ENCODE measurements around the gene EIF4B. TPM values are rescaled to one million over a fixed set of nuclear protein-coding genes. Genes with fewer than 3 reads are reported as not detected.

Gene EIF4B
- total RNA-seq, 1 experiment from 2014 or later = 834 TPM

- in situ Hi-C loops (cut with HindIII; ENCODE audit: low pct_unique_long_range_greater_than_20kb, low sequenced_read_pairs) = no loop called here
- no peak for DNase-seq (ENCODE audit: low read depth)
Measured at GRCh38 chr12:53074999-53075370, 68.7 kb downstream of the EIF4B start.

GRCh38 chr12:53076461-53076860 is 70.2 kb downstream of the EIF4B start:
- no peak for DNase-seq (ENCODE audit: low read depth)
- in situ Hi-C loops (cut with HindIII; ENCODE audit: low pct_unique_long_range_greater_than_20kb, low sequenced_read_pairs) = no loop called here

- in situ Hi-C loops (cut with HindIII; ENCODE audit: low pct_unique_long_range_greater_than_20kb, low sequenced_read_pairs) = no loop called here
- DNase-seq (ENCODE audit: low read depth) = no peak
Measured at GRCh38 chr12:53077030-53077429, 70.8 kb downstream of the EIF4B start.

- in situ Hi-C loops (cut with HindIII; ENCODE audit: low pct_unique_long_range_greater_than_20kb, low sequenced_read_pairs) = no loop called here
- no peak for DNase-seq (ENCODE audit: low read depth)
Measured at GRCh38 chr12:53078425-53079225, 72.4 kb downstream of the EIF4B start.

- in situ Hi-C loops (cut with HindIII; ENCODE audit: low pct_unique_long_range_greater_than_20kb, low sequenced_read_pairs) = no loop called here
Measured at GRCh38 chr12:53079226-53080117, 73.2 kb downstream of the EIF4B start, which contains the start of gene SPRYD3. TSS of gene SPRYD3 (minus strand) at chr12:53079390. CDS start at chr12:53079333, 57 bp downstream.

GRCh38 chr12:53082637-53083175 is 76.5 kb downstream of the EIF4B start:
- in situ Hi-C loops (cut with HindIII; ENCODE audit: low pct_unique_long_range_greater_than_20kb, low sequenced_read_pairs) = no loop called here
- no peak for DNase-seq (ENCODE audit: low read depth)

More at GRCh38 chr12:53079226-53080117, 73.2 kb downstream of the EIF4B start, which contains the start of gene SPRYD3:
- DNase-seq (ENCODE audit: low read depth) = peak; percentile 100

- in situ Hi-C loops (cut with HindIII; ENCODE audit: low pct_unique_long_range_greater_than_20kb, low sequenced_read_pairs) = no loop called here
- DNase-seq (ENCODE audit: low read depth) = no peak
Measured at GRCh38 chr12:53086361-53086760, 80.1 kb downstream of the EIF4B start.

- no peak for DNase-seq (ENCODE audit: low read depth)
- in situ Hi-C loops (cut with HindIII; ENCODE audit: low pct_unique_long_range_greater_than_20kb, low sequenced_read_pairs) = no loop called here
Measured at GRCh38 chr12:53090105-53090504, 83.8 kb downstream of the EIF4B start.

GRCh38 chr12:53090554-53090953 is 84.3 kb downstream of the EIF4B start:
- no peak for DNase-seq (ENCODE audit: low read depth)
- in situ Hi-C loops (cut with HindIII; ENCODE audit: low pct_unique_long_range_greater_than_20kb, low sequenced_read_pairs) = no loop called here

GRCh38 chr12:53091756-53092155 is 85.5 kb downstream of the EIF4B start:
- in situ Hi-C loops (cut with HindIII; ENCODE audit: low pct_unique_long_range_greater_than_20kb, low sequenced_read_pairs) = no loop called here
- DNase-seq (ENCODE audit: low read depth) = no peak

Other genes with a start within 250 kb of the EIF4B start
- not detected in 2 replicates for gene KRT76, start 229.1 kb upstream of the EIF4B start, total RNA-seq (2014; rRNA removed; shearing (Covaris generic); ENCODE audit: low replicate concordance)
- gene KRT3, start 210.3 kb upstream of the EIF4B start, total RNA-seq (2014; rRNA removed; shearing (Covaris generic); ENCODE audit: low replicate concordance) = not detected in 2 replicates
- 2.0 and 2.5 TPM in 2 replicates for gene KRT4, start 192.3 kb upstream of the EIF4B start, total RNA-seq (2014; rRNA removed; shearing (Covaris generic); ENCODE audit: low replicate concordance)
- not detected in 2 replicates for gene KRT79, start 172.1 kb upstream of the EIF4B start, total RNA-seq (2014; rRNA removed; shearing (Covaris generic); ENCODE audit: low replicate concordance)
- gene KRT78, start 157.5 kb upstream of the EIF4B start, total RNA-seq (2014; rRNA removed; shearing (Covaris generic); ENCODE audit: low replicate concordance) = not detected in 2 replicates
- gene KRT8, start 101.4 kb upstream of the EIF4B start, total RNA-seq (2014; rRNA removed; shearing (Covaris generic); ENCODE audit: low replicate concordance) = 1,565 and 1,569 TPM in 2 replicates
- 205 and 247 TPM in 2 replicates for gene KRT18, start 57.3 kb upstream of the EIF4B start, total RNA-seq (2014; rRNA removed; shearing (Covaris generic); ENCODE audit: low replicate concordance)
- 5.1 and 5.6 TPM in 2 replicates for gene TNS2, start 43.6 kb downstream of the EIF4B start, total RNA-seq (2014; rRNA removed; shearing (Covaris generic); ENCODE audit: low replicate concordance)
- gene SPRYD3, start 72.9 kb downstream of the EIF4B start, total RNA-seq (2014; rRNA removed; shearing (Covaris generic); ENCODE audit: low replicate concordance) = 35.2 and 48.2 TPM in 2 replicates
- gene IGFBP6, start 91.2 kb downstream of the EIF4B start, total RNA-seq (2014; rRNA removed; shearing (Covaris generic); ENCODE audit: low replicate concordance) = 265 TPM in 2 replicates
- not detected in 2 replicates for gene SOAT2, start 97.0 kb downstream of the EIF4B start, total RNA-seq (2014; rRNA removed; shearing (Covaris generic); ENCODE audit: low replicate concordance)
- 6.2 and 6.8 TPM in 2 replicates for gene ZNF740, start 174.3 kb downstream of the EIF4B start, total RNA-seq (2014; rRNA removed; shearing (Covaris generic); ENCODE audit: low replicate concordance)
- gene CSAD, start 174.5 kb downstream of the EIF4B start, total RNA-seq (2014; rRNA removed; shearing (Covaris generic); ENCODE audit: low replicate concordance) = 2.5 and 3.6 TPM in 2 replicates
- 26.4 and 38.6 TPM in 2 replicates for gene ITGB7, start 200.8 kb downstream of the EIF4B start, total RNA-seq (2014; rRNA removed; shearing (Covaris generic); ENCODE audit: low replicate concordance)
- 25.2 and 28.6 TPM in 2 replicates for gene RARG, start 225.8 kb downstream of the EIF4B start, total RNA-seq (2014; rRNA removed; shearing (Covaris generic); ENCODE audit: low replicate concordance)